ENCODE results near the gene SCN5A.

Gene SCN5A

DNA sequence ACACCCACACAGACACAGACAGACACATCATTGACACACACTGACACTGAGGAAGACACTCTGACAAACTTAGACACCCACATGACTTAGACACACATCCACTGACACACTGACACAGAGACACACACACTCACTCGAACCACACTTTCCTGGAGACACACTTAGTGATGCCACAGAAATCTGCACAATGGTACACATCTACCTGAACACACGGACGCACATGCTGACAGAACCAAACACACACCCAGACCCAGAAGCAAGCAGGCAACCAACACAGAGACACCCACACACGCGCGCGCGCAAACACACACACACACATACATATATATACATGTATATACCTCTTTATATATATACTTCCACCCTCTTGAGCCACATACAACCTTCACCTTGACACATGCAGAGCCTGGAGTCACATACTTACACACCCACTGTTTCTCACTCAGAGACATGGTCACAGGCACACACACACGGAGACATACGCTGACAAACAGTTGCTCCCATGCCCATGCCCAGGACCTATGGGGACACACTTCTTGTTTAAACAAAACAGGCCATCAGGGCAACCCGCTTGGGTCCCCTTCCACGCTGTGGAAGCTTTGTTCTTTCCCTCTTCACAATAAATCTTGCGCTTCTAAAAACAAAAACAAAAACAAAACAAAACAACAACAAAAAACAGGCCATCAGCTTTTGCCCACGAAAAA is 913 bp upstream of the SCN5A start:
- Histone ChIP-seq H3K9me3 (no peaks in the 10 kb centered on the region), H3K4me1 (no peaks in the 10 kb centered on the region), H3K27me3 (no peaks in the 10 kb centered on the region), H3K36me3 (no peaks in the 10 kb centered on the region), H3K4me3 (ENCODE audit: low read depth, low read length) (no peak overlapping the region; the same call in 1 of the 2 replicates)
- TF ChIP-seq, protein P1, sequence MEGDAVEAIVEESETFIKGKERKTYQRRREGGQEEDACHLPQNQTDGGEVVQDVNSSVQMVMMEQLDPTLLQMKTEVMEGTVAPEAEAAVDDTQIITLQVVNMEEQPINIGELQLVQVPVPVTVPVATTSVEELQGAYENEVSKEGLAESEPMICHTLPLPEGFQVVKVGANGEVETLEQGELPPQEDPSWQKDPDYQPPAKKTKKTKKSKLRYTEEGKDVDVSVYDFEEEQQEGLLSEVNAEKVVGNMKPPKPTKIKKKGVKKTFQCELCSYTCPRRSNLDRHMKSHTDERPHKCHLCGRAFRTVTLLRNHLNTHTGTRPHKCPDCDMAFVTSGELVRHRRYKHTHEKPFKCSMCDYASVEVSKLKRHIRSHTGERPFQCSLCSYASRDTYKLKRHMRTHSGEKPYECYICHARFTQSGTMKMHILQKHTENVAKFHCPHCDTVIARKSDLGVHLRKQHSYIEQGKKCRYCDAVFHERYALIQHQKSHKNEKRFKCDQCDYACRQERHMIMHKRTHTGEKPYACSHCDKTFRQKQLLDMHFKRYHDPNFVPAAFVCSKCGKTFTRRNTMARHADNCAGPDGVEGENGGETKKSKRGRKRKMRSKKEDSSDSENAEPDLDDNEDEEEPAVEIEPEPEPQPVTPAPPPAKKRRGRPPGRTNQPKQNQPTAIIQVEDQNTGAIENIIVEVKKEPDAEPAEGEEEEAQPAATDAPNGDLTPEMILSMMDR (IDR thresholded peaks at IDR 0.05; ENCODE audit: low read depth, low read length), result no peak
- DNase-seq, result no peak

DNA sequence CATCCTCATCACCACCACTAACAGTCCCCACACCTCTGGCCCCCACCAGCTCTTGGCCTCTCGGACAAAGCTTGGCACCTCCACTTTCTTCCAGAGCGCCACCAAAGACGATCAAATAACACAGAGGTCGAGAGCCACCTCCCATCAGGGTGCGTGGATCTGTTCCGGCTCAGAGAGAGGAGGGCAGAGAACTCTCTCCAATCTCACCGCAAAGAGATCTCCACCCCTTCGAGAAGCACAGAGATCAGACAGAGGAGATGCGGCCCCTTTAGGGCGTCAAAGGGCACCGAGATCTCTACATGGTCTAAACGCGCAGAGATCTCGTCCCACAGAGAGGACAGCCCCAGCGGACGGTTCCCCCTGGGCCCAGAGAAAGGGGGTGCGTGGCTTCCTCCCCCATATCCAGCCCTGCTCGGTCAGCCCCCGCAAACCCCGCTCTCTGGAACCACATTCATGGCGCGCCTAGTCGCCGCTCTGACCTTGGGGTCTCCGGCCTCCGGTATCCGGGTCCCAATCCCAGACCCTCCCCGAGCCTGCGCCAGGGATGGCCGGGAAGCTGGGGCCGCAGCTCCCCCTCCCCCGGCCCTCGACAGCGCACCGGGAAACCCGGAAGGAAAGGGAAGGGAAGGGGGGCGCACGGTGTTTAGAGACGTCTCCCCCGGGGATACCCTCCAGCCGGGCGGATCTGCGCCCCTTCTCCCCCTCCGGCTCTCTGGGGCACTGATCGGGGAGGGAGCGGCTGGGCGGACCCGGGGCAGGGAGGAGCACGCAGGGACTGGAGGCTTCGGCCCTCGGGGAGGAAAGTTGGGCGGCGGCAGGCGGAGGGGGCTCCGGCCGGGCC is 608 bp downstream of the SCN5A start:
- TF ChIP-seq, protein P1 (IDR thresholded peaks at IDR 0.05; ENCODE audit: low read depth, low read length), result no peak
- H3K36me3 ChIP-seq, result no peaks in the 10 kb centered on the region
- peak overlapping the region; percentile 54 for H3K4me3 ChIP-seq (ENCODE audit: low read depth, low read length)
- no peaks in the 10 kb centered on the region for H3K4me1 ChIP-seq
- H3K9me3 ChIP-seq, result no peaks in the 10 kb centered on the region
- DNase-seq, result no peak
- H3K27me3 ChIP-seq, result no peaks in the 10 kb centered on the region

DNA sequence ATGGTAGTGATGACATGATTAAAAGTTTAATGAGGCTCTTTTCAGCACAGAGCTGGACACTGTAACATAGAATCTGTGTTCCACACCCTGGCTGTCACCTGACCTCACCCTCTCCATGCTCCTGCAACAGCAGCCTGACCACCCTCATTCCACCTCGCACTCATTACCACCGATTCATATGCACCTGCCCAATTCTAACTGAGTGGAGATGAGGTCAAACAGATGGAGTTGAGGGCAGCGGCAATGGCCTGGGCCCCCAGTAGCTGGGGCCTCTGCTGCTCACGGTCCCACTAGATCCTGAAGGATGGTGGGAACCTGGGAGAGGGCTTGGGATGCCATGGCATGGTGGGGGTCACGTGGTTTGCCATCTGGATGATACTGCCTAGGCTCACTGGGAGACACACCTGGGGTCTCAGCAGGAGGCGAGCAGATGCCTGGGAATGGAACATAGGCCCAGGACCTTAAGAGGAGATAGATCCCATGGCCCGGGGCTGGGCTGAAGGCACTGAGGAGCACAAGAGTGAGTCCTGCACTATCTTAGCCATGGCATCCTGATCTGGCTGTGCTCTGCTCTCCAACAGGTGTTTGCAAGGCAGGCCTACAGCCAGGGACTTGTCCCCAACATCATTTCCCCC is 1.3 kb downstream of the SCN5A start:
- Histone ChIP-seq H3K36me3 (no peaks in the 10 kb centered on the region), H3K27me3 (no peaks in the 10 kb centered on the region), H3K9me3 (no peaks in the 10 kb centered on the region), H3K4me3 (ENCODE audit: low read depth, low read length) (no peak overlapping the region), H3K4me1 (no peaks in the 10 kb centered on the region)
- TF ChIP-seq, protein P1 (IDR thresholded peaks at IDR 0.05; ENCODE audit: low read depth, low read length), result no peak
- DNase-seq, result no peak

DNA sequence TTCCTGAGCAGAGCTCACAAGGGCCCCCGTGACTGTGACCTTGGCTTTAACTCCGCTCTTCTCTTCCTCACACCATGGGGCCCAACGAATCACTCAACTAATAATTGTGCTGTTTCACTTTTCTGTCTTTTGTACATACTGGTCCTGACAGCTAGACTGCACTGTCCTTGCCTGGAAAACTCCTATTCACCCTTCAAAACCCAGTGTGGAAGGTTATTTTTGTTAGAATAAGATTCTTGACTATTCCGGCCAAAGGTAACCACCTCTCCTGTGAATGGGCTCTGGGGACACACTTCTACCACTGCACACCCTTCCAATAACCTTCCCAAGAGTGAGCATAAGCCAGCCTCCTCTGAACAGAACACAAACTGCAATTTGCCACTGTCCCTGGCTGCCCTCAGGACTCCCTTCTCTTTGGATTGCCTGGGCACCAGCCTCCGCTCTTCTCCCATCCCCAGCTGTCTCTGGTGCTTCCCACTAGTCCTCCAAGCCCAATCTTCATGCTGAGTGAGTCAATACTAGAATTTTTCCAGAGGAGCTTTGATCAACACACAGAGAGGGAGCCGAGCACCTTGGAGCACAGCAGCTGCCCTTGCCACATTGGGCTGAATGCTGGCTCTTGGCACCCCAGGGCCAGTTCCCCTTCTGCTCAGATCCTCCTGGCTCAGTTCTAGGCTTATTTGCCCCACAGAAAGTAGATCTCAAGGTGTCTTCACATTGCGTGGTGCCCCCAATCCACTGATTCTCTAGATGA is 2.1 kb downstream of the SCN5A start:
- no peaks in the 10 kb centered on the region for H3K27me3 ChIP-seq
- TF ChIP-seq, protein P1 (IDR thresholded peaks at IDR 0.05; ENCODE audit: low read depth, low read length), result no peak
- no peak for DNase-seq
- no peaks in the 10 kb centered on the region for H3K9me3 ChIP-seq
- H3K4me1 ChIP-seq, result no peaks in the 10 kb centered on the region
- H3K36me3 ChIP-seq, result no peaks in the 10 kb centered on the region
- no peak overlapping the region for H3K4me3 ChIP-seq (ENCODE audit: low read depth, low read length)

DNA sequence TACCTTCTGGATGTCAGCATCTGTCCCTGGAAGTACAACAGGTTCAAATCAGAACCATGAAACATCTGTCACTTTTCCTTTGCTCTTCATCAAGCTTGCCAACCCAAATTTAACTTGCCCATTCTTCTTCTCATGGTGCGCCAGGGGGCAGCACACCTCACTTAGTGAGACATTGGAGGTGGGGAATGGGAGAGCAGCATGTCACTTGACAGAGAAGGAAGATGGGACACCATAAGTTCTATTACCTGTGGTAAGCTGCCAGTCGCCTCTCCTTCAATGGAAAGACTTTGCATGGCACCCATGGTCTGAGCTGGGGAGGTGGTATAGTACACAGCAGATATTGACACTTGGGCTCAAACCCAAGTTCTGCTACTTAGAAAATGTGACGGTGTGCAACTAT is 2.9 kb downstream of the SCN5A start:
- H3K4me1 ChIP-seq, result no peaks in the 10 kb centered on the region
- no peak for DNase-seq
- H3K4me3 ChIP-seq (ENCODE audit: low read depth, low read length), result no peak overlapping the region
- H3K9me3 ChIP-seq, result no peaks in the 10 kb centered on the region
- TF ChIP-seq, protein P1 (IDR thresholded peaks at IDR 0.05; ENCODE audit: low read depth, low read length), result peak; percentile 21
- no peaks in the 10 kb centered on the region for H3K27me3 ChIP-seq
- no peaks in the 10 kb centered on the region for H3K36me3 ChIP-seq
